ENCODE results near the gene MMP7.
A peak's percentile ranks its signal among the peaks of the same experiment; 100 is the strongest.

Gene MMP7

GRCh38 chr11:102493524-102493923 lies 37.0 kb downstream of the MMP7 start:
- no peak for DNase-seq

DNA sequence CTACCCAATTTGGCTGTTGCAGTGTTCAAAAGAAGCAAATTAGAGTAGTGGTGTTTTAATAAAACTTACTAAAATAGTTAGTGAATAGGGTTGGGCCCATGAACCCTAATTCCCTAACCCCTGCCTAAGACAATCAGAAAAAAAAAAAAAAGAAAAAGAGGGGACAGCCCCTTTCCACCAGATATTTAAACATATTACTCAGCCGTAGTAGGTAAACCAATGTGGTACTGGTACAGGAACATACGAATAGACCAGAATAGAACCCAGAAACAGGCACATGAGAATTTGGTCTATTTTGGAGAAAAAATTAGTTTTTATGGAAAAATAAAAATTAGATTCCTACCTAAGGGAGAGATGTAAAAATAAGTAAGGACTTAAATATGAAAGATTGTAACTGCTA lies 38.6 kb downstream of the MMP7 start:
- no peak for DNase-seq

GRCh38 chr11:102489186-102490145 lies 41.1 kb downstream of the MMP7 start:
- DNase-seq, result peak; percentile 8 to 54

DNA sequence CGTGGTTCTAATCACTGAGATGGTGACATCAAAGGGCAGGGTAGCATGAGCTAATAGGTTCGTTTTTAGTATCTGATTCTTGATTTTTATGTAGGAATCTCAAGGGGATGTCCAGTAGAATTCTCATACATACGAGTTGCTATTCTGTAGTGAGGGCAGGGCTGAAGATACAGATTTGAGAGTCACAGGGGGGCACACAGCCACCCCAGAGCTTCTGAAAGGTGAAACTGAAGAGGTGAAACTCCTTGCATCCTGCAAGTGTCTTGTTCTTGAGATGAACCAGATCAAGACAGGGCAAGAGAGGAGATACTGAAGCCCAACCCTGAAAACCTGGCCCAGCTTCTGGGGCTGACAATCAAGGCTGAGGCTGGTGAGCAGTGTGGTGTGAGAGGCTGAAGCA lies 42.3 kb downstream of the MMP7 start:
- no peak for DNase-seq

DNA sequence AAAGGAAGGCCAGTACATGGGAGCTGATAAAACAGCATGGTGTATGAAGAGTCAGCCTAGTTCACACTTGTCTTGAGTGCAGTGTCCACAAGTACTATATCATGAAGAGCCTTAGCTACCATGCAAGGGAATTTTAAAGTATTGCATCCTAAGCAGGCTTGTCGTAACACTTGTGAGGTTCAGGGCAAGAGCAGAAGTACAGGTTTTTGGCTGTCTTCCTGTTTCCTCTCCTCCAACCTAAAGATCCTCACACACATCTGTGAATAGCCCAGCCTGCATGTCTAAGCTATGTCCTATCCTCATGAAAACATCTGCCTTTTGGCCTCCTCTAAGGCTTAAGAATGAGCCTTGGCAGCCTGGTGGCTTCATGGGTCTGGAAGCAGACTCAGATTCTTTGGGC lies 43.3 kb downstream of the MMP7 start:
- DNase-seq, result peak; percentile 29 to 34

- no peak for DNase-seq
Measured at GRCh38 chr11:102486584-102486983, 44.0 kb downstream of the MMP7 start.

GRCh38 chr11:102485095-102485722 lies 45.3 kb downstream of the MMP7 start:
- no peak for DNase-seq

DNA sequence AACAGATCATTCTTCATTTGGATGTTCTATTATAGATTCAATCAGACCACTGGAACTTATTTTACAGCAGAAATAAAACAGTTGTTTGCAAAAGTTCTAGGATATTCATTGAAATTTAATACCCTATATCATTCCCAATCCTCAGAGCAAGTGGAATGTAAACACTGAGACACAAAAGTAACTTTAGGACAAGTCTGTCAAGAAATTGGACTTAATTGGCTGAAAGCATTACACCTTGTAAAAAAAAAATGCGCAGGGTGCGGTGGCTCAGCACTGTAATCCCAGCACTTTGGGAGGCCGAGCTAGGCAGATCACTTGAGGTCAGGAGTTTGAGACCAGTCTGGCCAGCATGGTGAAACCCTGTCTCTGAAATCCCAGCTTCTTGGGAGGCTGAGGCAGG lies 48.1 kb downstream of the MMP7 start:
- DNase-seq, result no peak

DNA sequence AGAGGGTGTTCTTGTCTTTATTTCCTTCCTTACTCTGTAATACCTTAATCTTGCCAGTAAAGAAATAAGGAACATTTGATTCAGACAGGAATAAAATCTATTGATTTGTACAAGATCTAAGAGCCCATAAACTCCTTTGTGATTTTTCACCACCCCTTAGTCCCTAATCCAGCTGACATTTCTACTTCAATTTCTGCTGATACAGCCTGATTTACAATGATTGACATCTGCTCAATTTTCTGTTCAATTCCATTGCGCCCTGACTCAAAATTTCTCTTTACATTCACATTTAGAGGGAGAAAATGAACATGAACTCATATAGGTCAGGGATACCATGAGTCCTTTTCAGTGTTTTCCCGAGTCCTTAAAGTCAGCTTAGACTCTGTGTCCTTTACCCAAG lies 50.8 kb downstream of the MMP7 start:
- no peak for DNase-seq

GRCh38 chr11:102478673-102479299 lies 51.8 kb downstream of the MMP7 start:
- peak; percentile 40 to 48 for DNase-seq

GRCh38 chr11:102476812-102477211 lies 53.7 kb downstream of the MMP7 start:
- DNase-seq, result no peak

DNA sequence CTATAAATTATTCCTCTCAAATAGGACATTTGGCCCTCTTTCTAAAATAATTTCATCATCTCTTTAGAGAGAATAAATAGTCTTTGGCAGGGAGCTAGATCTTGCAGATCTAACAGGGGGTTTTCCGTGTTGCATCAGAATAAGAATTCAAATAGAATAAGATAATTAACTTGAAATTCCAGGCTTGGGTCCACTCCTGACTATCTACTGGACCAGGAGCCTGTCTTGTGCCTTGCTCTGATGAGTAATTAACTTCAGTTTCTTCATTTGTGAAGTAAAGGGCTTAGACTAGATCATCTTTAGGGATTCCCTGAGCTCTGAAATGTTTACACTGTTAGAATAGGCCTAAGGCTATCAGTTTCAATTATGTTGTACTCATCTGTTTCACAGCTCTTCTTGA lies 54.5 kb downstream of the MMP7 start:
- DNase-seq, result no peak

- DNase-seq, result no peak
Measured at GRCh38 chr11:102473543-102473942, 57.0 kb downstream of the MMP7 start.

GRCh38 chr11:102472127-102472526 lies 58.4 kb downstream of the MMP7 start:
- no peak for DNase-seq

- DNase-seq, result no peak
Measured at GRCh38 chr11:102471474-102471873, 59.1 kb downstream of the MMP7 start.

Data from inflammatory macrophage (primary cell).